CD8-positive, alpha-beta memory T cell (primary cell): ENCODE results near the gene LUZP1. TPM values are rescaled to one million over a fixed set of nuclear protein-coding genes. Genes with fewer than 3 reads are reported as not detected.

ENCODE experiments used
- CTCF ChIA-PET: fragments of 350-600 bp; sonication (Branson Sonifier 250); formaldehyde crosslinking; loops from one replicate; lab custom pipeline; 2021; ENCODE audit warnings: antibody characterized with exemption; lab: Charles Lee
- POLR2A ChIA-PET: fragments of 350-600 bp; sonication (Branson Sonifier 250); formaldehyde crosslinking; loops from one replicate; lab custom pipeline; 2021; ENCODE audit warnings: antibody characterized with exemption; lab: Charles Lee
- DNase-seq, 5 donors: peaks; one replicate each; pipeline versions ENCODE4 v3.0.0 to v3.0.0-alpha.2; 2020 to 2022; ENCODE audit warnings: mixed read lengths in 1 of 5
- H3K27ac ChIP-seq: one replicate; pipeline ENCODE4 v1.7.0; 2013; ENCODE audit warnings: low read depth, mild to moderate bottlenecking, low read length, moderate library complexity
- H3K27me3 ChIP-seq: 2 replicates; pipeline ENCODE4 v1.7.0; 2013; ENCODE audit warnings: low read length, mild to moderate bottlenecking; ENCODE audit not compliant: insufficient read depth, poor library complexity, severe bottlenecking
- H3K36me3 ChIP-seq: 2 replicates; pipeline ENCODE4 v1.7.0; 2013; ENCODE audit warnings: mild to moderate bottlenecking, low read length, moderate library complexity; ENCODE audit not compliant: insufficient read depth
- H3K4me1 ChIP-seq: 2 replicates; pipeline ENCODE4 v1.7.0; 2013; ENCODE audit warnings: mild to moderate bottlenecking, low read length, moderate library complexity; ENCODE audit not compliant: insufficient read depth
- H3K4me3 ChIP-seq: 2 replicates; pipeline ENCODE4 v1.7.0; 2013; ENCODE audit warnings: mild to moderate bottlenecking, low read length
- H3K9me3 ChIP-seq: 2 replicates; pipeline ENCODE4 v1.7.0; 2013; ENCODE audit warnings: mild to moderate bottlenecking, low read length
- H3K27ac Mint-ChIP-seq, 8 donors: one replicate each; pipeline ENCODE4 v1.8.0; 2020 to 2021; ENCODE audit warnings: mixed read lengths in 8 of 8, mild to moderate bottlenecking in 6 of 8, inconsistent platforms in 3 of 8, moderate library complexity in 3 of 8
- H3K27me3 Mint-ChIP-seq, 2 donors: one replicate each; pipeline ENCODE4 v1.8.0; 2020 to 2021; ENCODE audit warnings: mixed read lengths in 2 of 2, mild to moderate bottlenecking in 1 of 2, moderate library complexity in 1 of 2
- H3K36me3 Mint-ChIP-seq, 3 donors: one replicate each; pipeline ENCODE4 v1.8.0; 2020 to 2021; ENCODE audit warnings: mixed read lengths in 3 of 3, inconsistent platforms in 1 of 3, mild to moderate bottlenecking in 1 of 3
- H3K4me1 Mint-ChIP-seq, 3 donors: one replicate each; pipeline ENCODE4 v1.8.0; 2020 to 2021; ENCODE audit warnings: mixed read lengths in 3 of 3, inconsistent platforms in 1 of 3, mild to moderate bottlenecking in 1 of 3
- H3K4me3 Mint-ChIP-seq, 7 donors: one replicate each; pipeline ENCODE4 v1.8.0; 2020 to 2021; ENCODE audit warnings: mixed read lengths in 7 of 7, mild to moderate bottlenecking in 6 of 7, moderate library complexity in 4 of 7, inconsistent platforms in 2 of 7
- H3K9me3 Mint-ChIP-seq, 5 donors: one replicate each; pipeline ENCODE4 v1.8.0; 2020 to 2022; ENCODE audit warnings: mixed read lengths in 5 of 5, mild to moderate bottlenecking in 3 of 5, moderate library complexity in 2 of 5, inconsistent platforms in 1 of 5
- polyA plus RNA-seq: library from polyadenylated mRNA; unstranded; fragments of 300-500 nt; fragmentation: Illumina TruSeq; gene quantifications from one replicate; pipeline ENCODE4 v1.2.3, GENCODE V29; 2021
- total RNA-seq, 2 experiments: library from RNA; stranded (reverse); gene quantifications; one replicate each; pipeline ENCODE4 v1.2.3, GENCODE V29; 2021

LUZP1 gene
- 10 to 100 TPM; 19.5 to 19.6 TPM for total RNA-seq
- 32.8 TPM for polyA plus RNA-seq

DNA sequence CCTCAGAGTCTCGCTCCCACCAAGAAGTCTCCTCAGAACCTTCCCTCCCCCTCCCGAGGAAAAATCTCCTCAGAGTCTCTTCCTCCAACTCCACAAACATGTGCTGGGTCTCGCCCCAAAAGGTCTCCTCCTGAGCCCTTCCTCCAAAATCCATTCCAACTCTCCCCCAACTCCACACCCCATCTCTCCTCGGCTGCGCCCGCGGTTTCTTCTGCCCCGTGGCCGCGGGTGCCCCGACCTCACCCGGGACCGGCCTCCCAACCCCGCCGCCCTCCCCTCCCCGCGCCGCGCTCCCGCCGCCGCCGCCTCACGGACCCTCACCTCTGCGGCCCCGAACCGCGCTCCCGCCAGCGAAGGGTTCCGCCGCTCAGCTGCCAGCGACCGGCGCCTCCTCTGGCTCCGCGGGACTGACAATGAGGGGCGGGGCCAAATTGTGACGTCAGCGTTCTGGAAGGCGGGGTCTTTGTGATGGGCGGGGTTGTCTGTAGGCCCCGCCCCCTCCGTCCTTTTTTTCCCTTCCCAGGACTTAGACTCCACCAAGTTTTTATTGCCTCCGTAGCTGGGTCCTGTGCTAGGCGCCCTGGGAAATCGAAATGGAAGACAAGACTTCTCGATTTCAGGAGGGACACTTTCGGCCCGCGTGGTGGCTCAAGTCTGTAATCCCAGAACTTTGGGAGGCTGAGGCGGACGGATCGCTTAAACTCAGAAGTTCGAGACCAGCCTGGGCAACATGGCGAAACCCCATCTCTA, at the start of gene LUZP1:
LUZP1 (minus strand) TSS at position 412 of the 750 bp plus-strand sequence.
- Mint-ChIP-seq H3K4me3 (peak within 1 kb of the TSS; percentile 93 to 98 (median 96)), H3K27ac (peak within 1 kb of the TSS; percentile 81 to 99 (median 94)), H3K27me3 (no peaks in the 10 kb centered on the region), H3K36me3 (peaks cover 0 to 4% (median 0%) of the 10 kb centered on the region in 3 donors), H3K9me3 (no peaks in the 10 kb centered on the region), H3K4me1 (peaks cover 34 to 41% (median 37%) of the 10 kb centered on the region in 3 donors)
- Histone ChIP-seq H3K36me3 (no peaks in the 10 kb centered on the region), H3K27ac (peak within 1 kb of the TSS; percentile 79), H3K4me1 (peaks cover 17% of the 10 kb centered on the region), H3K4me3 (peak within 1 kb of the TSS; percentile 85), H3K9me3 (no peaks in the 10 kb centered on the region), H3K27me3 (no peaks in the 10 kb centered on the region)
- ChIA-PET POLR2A (interaction anchor here (0.9 to 1.7 kb wide), 4 partner anchors 49 to 66 kb away, joined by 3 to 5 read pairs (median 4); no protein-coding TSS in a partner anchor), CTCF (interaction anchor here (1.2 to 12.3 kb wide), 2 partner anchors 9 to 16 kb away, joined by 4 to 65 read pairs; no protein-coding TSS in a partner anchor)
- DNase-seq: peak; percentile 78 to 91 (median 81)

DNA sequence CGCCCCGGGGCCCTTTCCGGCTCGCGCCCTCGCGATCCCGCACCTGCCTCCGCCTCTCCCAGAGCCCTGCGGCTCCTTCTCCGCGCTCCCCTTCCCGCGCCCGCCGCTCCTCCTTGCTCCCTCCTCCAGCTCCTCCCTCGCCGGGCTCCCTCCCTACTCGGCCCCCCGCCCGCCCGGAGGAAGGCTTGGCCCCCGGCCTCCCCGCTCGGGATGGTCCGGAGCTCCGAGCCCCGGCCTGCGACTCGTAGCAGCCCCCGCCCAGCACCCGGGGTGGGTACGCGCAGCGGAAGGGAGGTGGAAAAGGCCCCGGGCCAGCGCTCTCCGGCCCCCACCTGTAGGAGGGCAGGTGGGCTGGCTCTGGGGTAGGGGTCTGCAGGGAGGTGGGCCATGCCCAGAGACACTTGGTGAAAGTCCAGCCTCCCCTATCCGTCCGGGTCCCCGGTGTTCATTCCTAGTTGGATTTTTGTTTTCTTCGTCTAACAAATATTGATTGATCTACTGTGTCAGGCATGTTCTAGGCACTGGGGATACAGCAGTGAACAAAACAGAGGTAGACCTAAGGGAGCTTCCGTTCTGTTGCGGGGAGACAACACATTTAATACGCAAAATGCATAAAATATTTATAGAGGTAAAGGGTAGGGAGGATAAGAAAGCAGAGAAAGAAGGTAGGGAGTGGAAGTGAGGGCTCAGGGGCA, 48.9 kb upstream of the LUZP1 start, which contains the start of gene HTR1D:
HTR1D (minus strand) TSS at position 82 of the 695 bp plus-strand sequence. CDS start 23,283 bp downstream, outside the sequence.
- Histone ChIP-seq H3K36me3 (no peaks in the 10 kb centered on the region), H3K27ac (no peak within 1 kb of the TSS), H3K27me3 (peaks cover 22% of the 10 kb centered on the region), H3K9me3 (no peaks in the 10 kb centered on the region), H3K4me3 (no peak within 1 kb of the TSS), H3K4me1 (peaks cover 6% of the 10 kb centered on the region)
- no peak within 1 kb of the TSS for H3K27ac Mint-ChIP-seq
- CTCF ChIA-PET: interaction anchor here (1.1 to 1.5 kb wide), 2 partner anchors 12 to 118 kb away, joined by 3 read pairs; no protein-coding TSS in a partner anchor
- H3K9me3 Mint-ChIP-seq: no peaks in the 10 kb centered on the region
- H3K36me3 Mint-ChIP-seq: no peaks in the 10 kb centered on the region
- POLR2A ChIA-PET: no interaction called here
- peak within 1 kb of the TSS in 6 of 7 donors; percentile 32 to 73 (median 58) for H3K4me3 Mint-ChIP-seq
- H3K27me3 Mint-ChIP-seq: peaks cover 49 to 77% of the 10 kb centered on the region in 2 donors
- DNase-seq: no peak
- H3K4me1 Mint-ChIP-seq: peaks cover 6 to 10% (median 10%) of the 10 kb centered on the region in 3 donors

GRCh38 chr1:23216771-23217420, 48.2 kb upstream of the LUZP1 start:
- CTCF ChIA-PET: interaction anchor here (1.1 to 1.5 kb wide), 2 partner anchors 13 to 117 kb away, joined by 3 read pairs; no protein-coding TSS in a partner anchor
- peaks cover 22% of the 10 kb centered on the region for H3K27me3 ChIP-seq
- H3K9me3 ChIP-seq: no peaks in the 10 kb centered on the region
- POLR2A ChIA-PET: no interaction called here
- peaks cover 6% of the 10 kb centered on the region for H3K4me1 ChIP-seq
- Mint-ChIP-seq H3K27ac (no peak overlapping the region), H3K4me3 (peak overlapping the region in 5 of 7 donors; percentile 32 to 67 (median 52)), H3K36me3 (no peaks in the 10 kb centered on the region), H3K9me3 (no peaks in the 10 kb centered on the region), H3K4me1 (peaks cover 6 to 10% (median 10%) of the 10 kb centered on the region in 3 donors), H3K27me3 (peaks cover 54 to 80% of the 10 kb centered on the region in 2 donors)
- peak in 2 of 5 donors; percentile 3 to 27 for DNase-seq
- no peak overlapping the region for H3K4me3 ChIP-seq
- no peak overlapping the region for H3K27ac ChIP-seq
- no peaks in the 10 kb centered on the region for H3K36me3 ChIP-seq

DNA sequence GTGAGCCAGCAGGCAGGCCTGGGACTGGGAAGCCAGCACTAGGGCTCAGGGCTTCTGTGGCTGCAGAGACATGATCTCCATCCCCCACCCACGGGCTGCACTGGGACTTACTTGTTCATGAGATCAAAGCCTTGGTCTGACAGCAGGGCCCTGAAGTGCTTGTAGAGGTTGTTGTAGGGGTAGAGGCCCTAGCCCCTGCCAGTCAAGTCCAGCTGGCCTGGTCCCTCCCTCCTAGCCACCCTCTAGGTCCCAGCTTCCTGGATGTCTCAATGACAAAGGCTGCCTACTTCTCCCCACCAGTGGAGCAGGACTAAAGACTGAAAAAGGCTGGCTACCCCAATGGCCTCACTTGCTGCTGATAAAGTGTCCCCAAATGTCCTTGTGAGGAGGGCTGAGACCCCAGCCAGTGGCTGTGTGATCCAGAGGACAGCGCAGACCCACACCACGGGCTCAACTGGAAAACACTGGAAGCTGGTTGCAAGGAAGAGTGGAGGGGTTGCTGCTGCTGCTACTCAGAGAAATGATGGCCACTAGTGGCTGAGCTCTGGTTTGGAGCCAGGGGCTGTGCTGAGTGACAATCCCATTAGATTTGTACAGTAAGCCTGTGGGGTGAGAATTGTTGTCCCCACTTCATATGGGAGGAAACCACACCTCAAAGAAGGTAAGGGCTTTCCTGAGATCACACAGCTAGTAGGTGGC, 47.2 kb upstream of the LUZP1 start:
- ChIA-PET CTCF (interaction anchor here (1.0 to 1.5 kb wide), 2 partner anchors 14 to 116 kb away, joined by 3 read pairs; no protein-coding TSS in a partner anchor), POLR2A (no interaction called here)
- H3K27ac Mint-ChIP-seq: no peak overlapping the region
- no peak for DNase-seq
- Histone ChIP-seq H3K27ac (no peak overlapping the region), H3K4me3 (no peak overlapping the region), H3K9me3 (no peaks in the 10 kb centered on the region), H3K4me1 (peaks cover 6% of the 10 kb centered on the region), H3K27me3 (peaks cover 22% of the 10 kb centered on the region), H3K36me3 (no peaks in the 10 kb centered on the region)
- H3K9me3 Mint-ChIP-seq: no peaks in the 10 kb centered on the region
- no peaks in the 10 kb centered on the region for H3K36me3 Mint-ChIP-seq
- peaks cover 56 to 76% of the 10 kb centered on the region in 2 donors for H3K27me3 Mint-ChIP-seq
- H3K4me1 Mint-ChIP-seq: peaks cover 9 to 10% (median 10%) of the 10 kb centered on the region in 3 donors
- H3K4me3 Mint-ChIP-seq: peak overlapping the region in 6 of 7 donors; percentile 32 to 63 (median 48)

DNA sequence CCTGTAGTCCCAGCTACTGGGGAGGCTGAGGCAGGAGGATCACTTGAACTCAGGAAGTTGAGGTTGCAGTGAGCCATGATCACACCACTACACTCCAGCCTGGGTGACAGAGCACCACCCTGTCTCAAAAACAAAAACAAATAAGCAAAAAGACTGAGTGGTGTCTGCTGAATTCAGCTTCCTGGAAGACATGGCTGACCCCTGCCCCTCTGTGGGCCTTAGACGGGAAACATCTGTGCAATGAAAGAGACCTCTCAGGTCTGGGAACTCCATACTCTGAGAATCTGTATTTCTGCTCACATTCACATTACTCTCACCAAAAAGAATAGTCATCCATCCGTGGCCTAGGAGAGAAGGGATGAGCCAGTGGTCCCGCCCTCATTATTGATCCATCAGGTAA, 46.6 kb upstream of the LUZP1 start:
- ChIA-PET CTCF (interaction anchor here (1.0 kb wide), 1 partner anchor 14 kb away, joined by 3 read pairs; no protein-coding TSS in a partner anchor), POLR2A (no interaction called here)
- Mint-ChIP-seq H3K4me3 (peak overlapping the region in 2 of 7 donors; percentile 2 to 5), H3K27ac (no peak overlapping the region), H3K4me1 (peaks cover 10% of the 10 kb centered on the region in 3 donors), H3K36me3 (no peaks in the 10 kb centered on the region), H3K9me3 (no peaks in the 10 kb centered on the region), H3K27me3 (peaks cover 54 to 73% of the 10 kb centered on the region in 2 donors)
- H3K36me3 ChIP-seq: no peaks in the 10 kb centered on the region
- no peak overlapping the region for H3K27ac ChIP-seq
- DNase-seq: no peak
- H3K4me1 ChIP-seq: peaks cover 6% of the 10 kb centered on the region
- peaks cover 22% of the 10 kb centered on the region for H3K27me3 ChIP-seq
- no peak overlapping the region for H3K4me3 ChIP-seq
- no peaks in the 10 kb centered on the region for H3K9me3 ChIP-seq

- Histone ChIP-seq H3K27me3 (peaks cover 22% of the 10 kb centered on the region), H3K36me3 (no peaks in the 10 kb centered on the region), H3K4me3 (no peak overlapping the region), H3K9me3 (no peaks in the 10 kb centered on the region), H3K27ac (no peak overlapping the region), H3K4me1 (peaks cover 6% of the 10 kb centered on the region)
- DNase-seq: no peak
- no peaks in the 10 kb centered on the region for H3K36me3 Mint-ChIP-seq
- peaks cover 53 to 69% of the 10 kb centered on the region in 2 donors for H3K27me3 Mint-ChIP-seq
- CTCF ChIA-PET: no interaction called here
- no peaks in the 10 kb centered on the region for H3K9me3 Mint-ChIP-seq
- POLR2A ChIA-PET: no interaction called here
- H3K27ac Mint-ChIP-seq: peak overlapping the region in 1 of 8 donors; percentile 3
- H3K4me1 Mint-ChIP-seq: peaks cover 13 to 15% (median 15%) of the 10 kb centered on the region in 3 donors
- peak overlapping the region in 1 of 7 donors; percentile 62 for H3K4me3 Mint-ChIP-seq
These were observed 46.0 kb upstream of the LUZP1 start for GRCh38 chr1:23214640-23215039.

GRCh38 chr1:23211955-23212354, 43.3 kb upstream of the LUZP1 start:
- Histone ChIP-seq H3K27ac (no peak overlapping the region), H3K9me3 (no peaks in the 10 kb centered on the region), H3K4me3 (no peak overlapping the region), H3K27me3 (peaks cover 18% of the 10 kb centered on the region), H3K36me3 (no peaks in the 10 kb centered on the region), H3K4me1 (peaks cover 6% of the 10 kb centered on the region)
- Mint-ChIP-seq H3K4me3 (no peak overlapping the region), H3K9me3 (no peaks in the 10 kb centered on the region), H3K36me3 (no peaks in the 10 kb centered on the region), H3K27ac (peak overlapping the region in 1 of 8 donors; percentile 4), H3K27me3 (peaks cover 35 to 48% of the 10 kb centered on the region in 2 donors), H3K4me1 (peaks cover 10 to 12% (median 11%) of the 10 kb centered on the region in 3 donors)
- ChIA-PET POLR2A (interaction anchor here (0.6 kb wide), 1 partner anchor 77 kb away, joined by 7 read pairs; no protein-coding TSS in a partner anchor), CTCF (no interaction called here)
- no peak for DNase-seq
